AG09309 (cell line): Measurements from ENCODE around the gene RNF213.

Experiments
- DNase-seq: peaks from one replicate; pipeline ENCODE4 v3.0.0-alpha.2; 2010; ENCODE audit warnings: low read depth
- H3K4me3 ChIP-seq: 2 replicates; pipeline ENCODE4 v1.5.1; 2011; ENCODE audit warnings: mild to moderate bottlenecking, low read depth, low read length, moderate library complexity; ENCODE audit not compliant: control insufficient read depth
- CTCF ChIP-seq: IDR thresholded peaks from 2 replicates; pipeline ENCODE4 v1.5.1; 2011; ENCODE audit warnings: mild to moderate bottlenecking, low read depth, low read length, inconsistent platforms; ENCODE audit not compliant: insufficient read depth, control insufficient read depth; ENCODE audit errors: missing control alignments

Gene RNF213

DNA sequence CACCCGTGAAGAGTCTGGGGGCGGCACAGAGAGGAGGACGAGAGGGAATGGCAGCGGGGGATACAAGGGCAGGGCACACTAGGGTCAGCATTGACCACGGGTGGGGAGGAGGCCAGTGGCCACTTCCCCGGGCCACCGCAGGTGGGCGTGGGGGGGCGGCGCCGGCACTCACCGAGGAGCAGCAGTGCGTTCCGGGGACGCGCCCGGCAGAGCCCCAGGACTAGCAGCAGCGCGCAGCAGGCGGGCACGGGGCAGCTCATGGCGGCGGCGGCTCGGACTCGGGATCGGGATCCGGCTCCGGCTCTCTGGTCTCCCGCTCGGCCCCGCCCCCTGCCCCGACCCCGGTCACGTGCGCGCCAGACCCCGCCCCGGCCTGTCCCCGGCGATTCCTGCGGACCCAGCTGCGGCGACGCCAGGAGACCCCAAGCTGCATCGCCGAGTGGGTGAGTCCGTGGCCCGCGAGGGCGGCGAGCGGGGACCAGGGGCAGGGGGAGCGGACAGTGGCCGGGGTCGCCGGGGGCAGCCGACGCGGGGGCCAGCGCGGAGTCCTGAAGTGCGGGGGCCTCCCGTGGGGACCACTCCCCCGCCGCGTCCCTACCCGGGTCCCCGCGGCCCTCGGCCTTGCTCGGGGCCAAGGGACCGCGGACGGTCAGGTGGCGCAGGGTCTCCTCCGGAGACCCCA is 40.5 kb upstream of the RNF213 start, which contains the start of the genes SGSH and SLC26A11:
Gene SGSH (minus strand): TSS at position 280 of the 682 bp plus-strand sequence. CDS start 20 bp downstream, at position 260.
Gene SLC26A11 (plus strand): TSS at position 374 of the 682 bp plus-strand sequence. CDS start 1,134 bp downstream, outside the sequence.
- peak within 1 kb of the TSS; percentile 94 for H3K4me3 ChIP-seq
- DNase-seq: no peak
- no peak for TF ChIP-seq CTCF

GRCh38 chr17:80220736-80221215 is 39.9 kb upstream of the RNF213 start:
- DNase-seq: no peak
- H3K4me3 ChIP-seq: peak overlapping the region; percentile 94
- no peak for TF ChIP-seq CTCF

- DNase-seq: no peak
- no peak for TF ChIP-seq CTCF
- peak overlapping the region; percentile 94 for H3K4me3 ChIP-seq
These were observed 39.1 kb upstream of the RNF213 start for GRCh38 chr17:80221351-80222105.

DNA sequence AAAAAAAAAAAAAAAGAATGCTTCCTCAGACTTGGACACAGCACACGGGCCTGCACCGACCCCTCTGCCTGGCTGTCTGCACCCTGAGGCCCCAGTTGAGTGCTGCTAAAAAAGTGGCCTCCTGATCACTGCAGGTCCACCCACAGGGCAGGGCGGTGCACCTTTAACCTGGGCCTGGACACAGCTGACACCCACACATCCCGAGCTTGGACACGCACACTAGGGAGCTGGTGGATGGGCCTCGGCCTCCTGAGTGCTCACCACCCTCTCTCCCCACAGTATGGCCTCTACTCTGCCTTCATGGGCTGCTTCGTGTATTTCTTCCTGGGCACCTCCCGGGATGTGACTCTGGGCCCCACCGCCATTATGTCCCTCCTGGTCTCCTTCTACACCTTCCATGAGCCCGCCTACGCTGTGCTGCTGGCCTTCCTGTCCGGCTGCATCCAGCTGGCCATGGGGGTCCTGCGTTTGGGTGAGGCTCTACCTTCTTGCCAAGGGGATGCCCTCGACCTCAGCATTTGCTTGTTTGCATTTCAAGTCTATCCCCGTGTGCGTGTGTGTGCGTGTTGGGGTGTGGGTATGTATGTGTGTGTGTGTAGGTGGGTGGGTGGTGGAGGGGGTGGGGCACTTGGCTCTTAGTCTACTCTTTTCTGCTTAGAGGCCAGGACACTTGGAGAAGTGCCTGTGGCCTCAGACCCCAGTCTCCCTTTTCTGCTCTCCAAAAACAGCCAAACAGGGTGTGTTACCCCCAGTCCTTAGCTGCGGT is 38.1 kb upstream of the RNF213 start:
- H3K4me3 ChIP-seq: no peak overlapping the region
- no peak for TF ChIP-seq CTCF
- no peak for DNase-seq

DNA sequence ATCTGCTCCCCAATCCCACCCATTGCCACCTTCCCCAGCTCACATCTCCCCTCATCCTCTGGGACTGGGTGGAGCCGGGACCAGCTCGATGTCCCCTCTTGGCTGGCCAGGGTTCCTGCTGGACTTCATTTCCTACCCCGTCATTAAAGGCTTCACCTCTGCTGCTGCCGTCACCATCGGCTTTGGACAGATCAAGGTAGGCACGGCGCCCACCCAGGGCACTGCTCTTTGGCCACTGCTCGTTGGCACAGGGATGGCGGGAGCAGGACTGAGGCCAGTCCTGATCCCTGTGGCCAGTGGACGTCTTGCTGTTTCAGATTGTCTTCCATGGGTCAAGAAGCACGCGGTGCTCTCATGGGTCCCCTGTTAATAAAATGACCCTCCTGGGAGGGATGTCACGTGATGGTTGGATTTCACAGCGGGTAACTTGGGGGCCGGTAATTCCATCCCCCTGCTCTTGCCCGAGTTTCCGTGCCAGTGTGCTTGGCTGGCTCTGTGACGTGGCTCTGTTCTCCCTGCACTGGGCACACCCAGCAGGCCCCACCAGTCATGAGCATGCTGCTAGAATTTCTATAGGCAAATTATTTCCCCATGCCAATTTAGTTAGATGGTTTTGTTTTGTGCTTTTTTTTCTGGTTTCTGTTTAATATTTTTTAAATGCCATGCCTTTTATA is 37.4 kb upstream of the RNF213 start:
- TF ChIP-seq CTCF: no peak
- no peak for DNase-seq

More for the DNA sequence above, 37.4 kb upstream of the RNF213 start:
- H3K4me3 ChIP-seq: no peak overlapping the region
